NCI-H446 (cell line): ENCODE data around the gene HOXD10.

Experiments used
- DNase-seq, 2 experiments: peaks; one replicate each; lab custom pipeline; 2025; lab: John Stamatoyannopoulos, UW

Gene HOXD10

GRCh38 chr2:176107731-176108181, 8.8 kb upstream of the HOXD10 start:
- no peak for DNase-seq

- DNase-seq: no peak
Measured at GRCh38 chr2:176109192-176109901, 7.2 kb upstream of the HOXD10 start.

GRCh38 chr2:176109946-176110345, 6.6 kb upstream of the HOXD10 start:
- no peak for DNase-seq

- DNase-seq: no peak
Measured at GRCh38 chr2:176110415-176111308, 5.9 kb upstream of the HOXD10 start.

GRCh38 chr2:176111309-176111663, 5.3 kb upstream of the HOXD10 start:
- DNase-seq: peak in 1 of 2 experiments; percentile 62

GRCh38 chr2:176111846-176112374, 4.7 kb upstream of the HOXD10 start:
- no peak for DNase-seq

GRCh38 chr2:176112375-176113302, 3.9 kb upstream of the HOXD10 start:
- DNase-seq: no peak

GRCh38 chr2:176114120-176114929, 2.3 kb upstream of the HOXD10 start:
- no peak for DNase-seq

GRCh38 chr2:176114930-176115625, 1.5 kb upstream of the HOXD10 start:
- DNase-seq: no peak

- no peak for DNase-seq
Measured at GRCh38 chr2:176117162-176117822, 714 bp downstream of the HOXD10 start.

- no peak for DNase-seq
Measured at GRCh38 chr2:176117823-176118371, 1.3 kb downstream of the HOXD10 start.

- DNase-seq: peak in 1 of 2 experiments; percentile 15
Measured at GRCh38 chr2:176118601-176119339, 2.2 kb downstream of the HOXD10 start.

GRCh38 chr2:176120364-176121189, 4.0 kb downstream of the HOXD10 start:
- no peak for DNase-seq

GRCh38 chr2:176121190-176122051, 4.8 kb downstream of the HOXD10 start:
- no peak for DNase-seq

- DNase-seq: peak in 1 of 2 experiments; percentile 58
Measured at GRCh38 chr2:176122052-176122682, 5.6 kb downstream of the HOXD10 start.

- DNase-seq: peak in 1 of 2 experiments; percentile 72
Measured at GRCh38 chr2:176122683-176123410, 6.3 kb downstream of the HOXD10 start, which contains the start of gene HOXD9. Gene HOXD9, plus strand, starts transcription at chr2:176122719. Its CDS starts 50 bp downstream, at chr2:176122769.
